ENCODE results near the gene KCNJ2. TPM values are rescaled to one million over a fixed set of nuclear protein-coding genes. Genes with fewer than 3 reads are reported as not detected.
A peak's percentile ranks its signal among the peaks of the same experiment; 100 is the strongest.

KCNJ2 gene
- total RNA-seq, 4 donors from 2014 or later: 0.51 to 11.6 (median 5.0) TPM

DNA sequence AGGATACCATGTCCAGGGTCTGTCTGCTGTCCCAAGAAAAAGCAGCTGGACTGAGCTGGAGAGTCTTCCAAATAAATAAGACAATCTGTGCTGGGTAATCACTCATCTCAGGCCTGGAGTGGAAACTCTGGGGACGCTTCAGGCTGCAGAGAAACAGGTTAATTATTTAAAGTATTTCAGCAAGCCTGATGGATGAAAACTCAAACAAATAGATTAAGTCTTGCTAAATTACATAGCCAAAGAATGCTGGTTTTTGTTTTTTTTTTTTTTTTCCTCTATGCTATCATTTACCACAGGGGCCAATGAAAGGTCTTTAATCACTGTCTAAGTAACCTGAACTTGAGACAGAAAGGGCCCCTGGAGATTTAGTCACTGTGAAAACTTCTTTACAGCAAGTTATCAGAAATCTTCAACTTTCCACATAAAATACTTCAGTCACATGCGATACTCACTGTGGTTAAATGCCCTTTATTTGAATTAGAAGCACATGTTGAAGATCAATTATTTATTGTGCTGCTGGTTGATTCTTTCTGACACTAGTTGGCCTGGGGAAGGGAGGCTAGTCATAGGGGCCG lies 31.0 kb upstream of the KCNJ2 start:
- Histone ChIP-seq H3K9me3 (no peaks in the 10 kb centered on the region), H3K4me3 (no peak overlapping the region), H3K4me1 (no peaks in the 10 kb centered on the region), H3K27ac (peak overlapping the region; percentile 58 to 79), H3K36me3 (no peaks in the 10 kb centered on the region), H3K27me3 (no peaks in the 10 kb centered on the region)
- intact Hi-C loops (cut with DNase I; ENCODE audit: low total_unique reads): no loop called here
- DNase-seq: no peak
- TF ChIP-seq CTCF (IDR thresholded peaks at IDR 0.05) (no peak), POLR2A (IDR thresholded peaks at IDR 0.05) (no peak)

DNA sequence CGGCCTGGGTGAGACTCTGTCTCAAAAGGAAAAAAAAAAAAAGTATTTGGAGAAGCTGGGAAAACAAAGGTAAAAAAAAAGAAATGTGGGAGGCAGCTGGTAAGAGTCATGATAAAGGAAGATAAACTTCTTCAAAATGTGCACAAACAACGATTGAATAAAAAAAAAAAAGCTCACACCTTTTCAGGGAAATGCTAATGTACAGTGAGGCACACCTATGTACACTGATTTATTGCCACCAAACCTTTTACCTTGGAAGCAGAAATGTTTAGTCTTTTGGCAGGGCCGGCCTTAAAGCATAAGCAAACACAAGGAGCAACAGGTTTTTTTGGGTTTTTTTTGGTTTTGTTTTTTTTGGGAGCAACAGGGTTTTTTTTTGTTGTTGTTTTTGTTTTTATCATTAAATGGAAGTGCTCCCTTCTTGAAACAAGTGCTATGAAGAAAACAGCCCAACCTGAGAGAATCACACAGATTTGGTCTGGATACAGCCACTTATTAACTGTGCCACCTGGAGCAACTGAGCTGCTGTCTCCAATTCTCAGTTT lies 29.8 kb upstream of the KCNJ2 start:
- TF ChIP-seq POLR2A (IDR thresholded peaks at IDR 0.05) (no peak), CTCF (IDR thresholded peaks at IDR 0.05) (no peak)
- intact Hi-C loops (cut with DNase I; ENCODE audit: low total_unique reads): no loop called here
- H3K27me3 ChIP-seq: no peaks in the 10 kb centered on the region
- H3K27ac ChIP-seq: no peak overlapping the region
- H3K4me3 ChIP-seq: no peak overlapping the region
- no peaks in the 10 kb centered on the region for H3K36me3 ChIP-seq
- no peaks in the 10 kb centered on the region for H3K9me3 ChIP-seq
- DNase-seq: no peak
- no peaks in the 10 kb centered on the region for H3K4me1 ChIP-seq

DNA sequence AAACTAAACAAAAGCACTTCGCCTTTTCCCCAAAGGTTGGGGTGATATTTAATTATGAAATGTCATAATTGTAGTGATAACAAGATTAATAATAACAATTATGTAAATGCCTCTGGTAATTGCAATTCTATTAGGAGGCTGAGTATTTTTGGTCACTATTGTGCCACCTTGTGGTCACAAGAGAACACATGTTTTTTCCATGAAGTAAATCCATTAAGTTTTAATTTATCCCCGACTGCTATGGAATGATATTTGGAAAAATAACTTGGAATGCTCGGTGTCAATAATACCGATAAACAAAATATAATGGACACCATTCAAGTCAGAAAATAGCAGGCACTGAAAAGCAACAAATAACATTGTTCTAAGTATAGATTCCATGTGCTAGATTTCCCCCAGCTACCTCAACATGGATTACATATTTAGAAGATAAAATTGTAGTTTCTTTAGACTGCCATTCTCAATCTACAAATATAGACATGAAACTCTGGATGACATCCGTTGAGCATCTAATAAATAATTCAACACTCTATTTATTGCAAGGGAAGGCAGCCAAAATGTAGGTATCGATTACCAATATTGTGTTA lies 25.0 kb upstream of the KCNJ2 start:
- Histone ChIP-seq H3K9me3 (no peaks in the 10 kb centered on the region), H3K27me3 (no peaks in the 10 kb centered on the region), H3K4me3 (no peak overlapping the region), H3K4me1 (no peaks in the 10 kb centered on the region), H3K36me3 (no peaks in the 10 kb centered on the region), H3K27ac (no peak overlapping the region)
- no peak for DNase-seq
- intact Hi-C loops (cut with DNase I; ENCODE audit: low total_unique reads): no loop called here
- TF ChIP-seq POLR2A (IDR thresholded peaks at IDR 0.05) (no peak), CTCF (IDR thresholded peaks at IDR 0.05) (peak; percentile 50 to 65 (median 63))

DNA sequence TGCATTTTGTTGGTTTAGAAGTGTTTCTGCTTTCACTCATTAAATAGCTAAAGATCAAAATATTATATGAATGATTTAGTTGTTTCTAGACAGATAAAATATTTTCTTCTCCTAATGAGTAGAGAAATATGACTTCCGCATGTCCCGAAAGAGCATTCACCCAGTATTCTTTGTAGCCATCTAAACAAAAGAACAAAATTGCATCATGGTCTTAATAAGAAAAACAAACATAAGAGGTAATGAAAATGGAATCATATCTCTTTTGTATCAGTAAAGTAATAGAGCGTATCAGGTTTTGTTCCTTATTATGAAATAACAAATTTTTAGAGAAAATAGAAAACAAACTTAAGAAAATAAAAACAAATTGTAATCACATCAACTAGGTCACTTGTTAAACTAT lies 16.1 kb upstream of the KCNJ2 start:
- intact Hi-C loops (cut with DNase I; ENCODE audit: low total_unique reads): no loop called here
- no peak for DNase-seq
- Histone ChIP-seq H3K4me3 (no peak overlapping the region), H3K36me3 (no peaks in the 10 kb centered on the region), H3K27me3 (no peaks in the 10 kb centered on the region), H3K27ac (no peak overlapping the region), H3K4me1 (no peaks in the 10 kb centered on the region), H3K9me3 (no peaks in the 10 kb centered on the region)
- no peak for TF ChIP-seq CTCF (IDR thresholded peaks at IDR 0.05)
- no peak for TF ChIP-seq POLR2A (IDR thresholded peaks at IDR 0.05)

DNA sequence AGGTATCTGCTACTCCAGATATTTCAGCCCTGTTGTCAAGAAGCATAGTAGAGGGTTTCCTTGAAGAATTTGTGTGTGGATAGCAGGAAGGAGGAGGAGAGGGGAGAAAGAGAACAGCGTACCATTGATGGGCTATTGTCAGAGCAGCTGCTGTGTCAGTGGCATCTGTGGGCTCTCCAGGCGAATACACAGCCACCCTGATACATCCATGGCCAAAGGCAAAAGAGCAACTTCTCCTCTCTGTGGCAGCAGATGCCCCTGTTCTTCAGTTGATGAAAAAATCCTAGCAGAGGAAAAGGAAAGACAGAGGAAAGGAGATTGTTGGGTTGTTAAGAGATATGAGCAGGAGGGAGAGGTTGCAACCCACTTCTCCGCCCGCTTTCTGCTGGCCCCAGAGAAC lies 12.2 kb upstream of the KCNJ2 start:
- peaks cover 0 to 4% of the 10 kb centered on the region in 2 donors for H3K27me3 ChIP-seq
- H3K4me1 ChIP-seq: no peaks in the 10 kb centered on the region
- H3K36me3 ChIP-seq: no peaks in the 10 kb centered on the region
- no peak for TF ChIP-seq POLR2A (IDR thresholded peaks at IDR 0.05)
- TF ChIP-seq CTCF (IDR thresholded peaks at IDR 0.05): no peak
- DNase-seq: no peak
- no peaks in the 10 kb centered on the region for H3K9me3 ChIP-seq
- no peak overlapping the region for H3K27ac ChIP-seq
- intact Hi-C loops (cut with DNase I; ENCODE audit: low total_unique reads): no loop called here
- no peak overlapping the region for H3K4me3 ChIP-seq
